Gastrocnemius medialis (tissue), 4 donors: ENCODE results near the gene MPHOSPH9.

Experiments
- CTCF ChIP-seq, 5 experiments: fragments of 450-650 bp in 3 of 5; fragments of 200-600 bp in 2 of 5; sonication (generic) in 2 of 5; IDR thresholded peaks in 4 of 5; conservative IDR thresholded peaks in 1 of 5; 1 replicate in 4 of 5; 2 replicates in 1 of 5; pipeline ENCODE4 v1.5.1; 2016 to 2019; ENCODE audit warnings: antibody characterized with exemption in 5 of 5, mild to moderate bottlenecking in 3 of 5, moderate library complexity in 3 of 5
- POLR2A ChIP-seq, 2 donors: fragments of 450-650 bp; IDR thresholded peaks; one replicate each; pipeline ENCODE4 v1.6.1; 2017; ENCODE audit warnings: antibody characterized with exemption in 2 of 2, mild to moderate bottlenecking in 2 of 2, moderate library complexity in 2 of 2

- TF ChIP-seq POLR2A (IDR thresholded peaks at IDR 0.05) (no peak), CTCF (IDR thresholded peaks at IDR 0.05 in 4 of 5, conservative IDR thresholded peaks at IDR 0.05 in 1 of 5) (no peak)
Measured at GRCh38 chr12:123126294-123127181, 106.4 kb downstream of the MPHOSPH9 start.
